ENCODE results near the gene GPR4. TPM values are rescaled to one million over a fixed set of nuclear protein-coding genes. Genes with fewer than 3 reads are reported as not detected.

Gene GPR4
- not detected in 2 replicates for total RNA-seq (2014; rRNA removed; shearing (Covaris generic))

GRCh38 chr19:45601524-45602374, at the start of gene GPR4:
TSS of gene GPR4 (minus strand) at chr19:45602212. CDS start at chr19:45591866, 10,346 bp downstream.
- Histone ChIP-seq H3K27ac (no peak within 1 kb of the TSS), H3K9me3 (replicated peaks) (no peaks in the 10 kb centered on the region), H3K27me3 (replicated peaks) (peaks cover 61% of the 10 kb centered on the region), H3K4me3 (no peak within 1 kb of the TSS), H3K4me1 (replicated peaks) (peaks cover 8% of the 10 kb centered on the region), H3K36me3 (no peaks in the 10 kb centered on the region)
- no peak for DNase-seq (ENCODE audit: low read depth in 1 of 2, low spot score in 2 of 2)

DNA sequence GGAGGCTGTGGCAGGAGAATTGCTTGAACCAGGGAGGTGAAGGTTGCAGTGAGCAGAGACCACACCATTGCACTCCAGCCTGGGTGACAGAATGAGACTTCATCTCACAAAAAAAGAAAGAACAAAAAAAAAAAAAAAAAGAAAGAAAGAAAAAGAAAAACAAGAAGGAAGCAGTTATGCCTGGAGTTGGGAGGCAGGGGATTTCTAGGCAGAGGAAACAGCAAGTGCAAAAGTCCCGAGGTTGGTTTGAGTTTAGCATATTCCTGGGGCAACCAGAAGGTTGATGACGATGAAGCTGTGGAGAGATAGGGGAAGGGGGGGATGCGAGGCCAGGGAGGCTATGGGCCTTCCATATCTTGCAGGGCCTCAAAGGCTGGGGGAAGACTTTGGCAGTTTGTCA, 48.7 kb upstream of the GPR4 start:
- no peaks in the 10 kb centered on the region for H3K9me3 ChIP-seq (replicated peaks)
- DNase-seq (ENCODE audit: low read depth in 1 of 2, low spot score in 2 of 2): no peak
- no peaks in the 10 kb centered on the region; the same call in 1 of the 2 replicates for H3K4me1 ChIP-seq (replicated peaks)
- no peaks in the 10 kb centered on the region for H3K36me3 ChIP-seq
- H3K27me3 ChIP-seq (replicated peaks): no peaks in the 10 kb centered on the region
- H3K4me3 ChIP-seq: no peak overlapping the region
- H3K27ac ChIP-seq: no peak overlapping the region

GRCh38 chr19:45646345-45646698, 44.3 kb upstream of the GPR4 start:
- H3K27me3 ChIP-seq (replicated peaks): no peaks in the 10 kb centered on the region
- H3K9me3 ChIP-seq (replicated peaks): no peaks in the 10 kb centered on the region
- H3K4me1 ChIP-seq (replicated peaks): peaks cover 18% of the 10 kb centered on the region
- DNase-seq (ENCODE audit: low read depth in 1 of 2, low spot score in 2 of 2): no peak
- H3K4me3 ChIP-seq: peak overlapping the region; percentile 34
- H3K36me3 ChIP-seq: no peaks in the 10 kb centered on the region
- H3K27ac ChIP-seq: no peak overlapping the region

DNA sequence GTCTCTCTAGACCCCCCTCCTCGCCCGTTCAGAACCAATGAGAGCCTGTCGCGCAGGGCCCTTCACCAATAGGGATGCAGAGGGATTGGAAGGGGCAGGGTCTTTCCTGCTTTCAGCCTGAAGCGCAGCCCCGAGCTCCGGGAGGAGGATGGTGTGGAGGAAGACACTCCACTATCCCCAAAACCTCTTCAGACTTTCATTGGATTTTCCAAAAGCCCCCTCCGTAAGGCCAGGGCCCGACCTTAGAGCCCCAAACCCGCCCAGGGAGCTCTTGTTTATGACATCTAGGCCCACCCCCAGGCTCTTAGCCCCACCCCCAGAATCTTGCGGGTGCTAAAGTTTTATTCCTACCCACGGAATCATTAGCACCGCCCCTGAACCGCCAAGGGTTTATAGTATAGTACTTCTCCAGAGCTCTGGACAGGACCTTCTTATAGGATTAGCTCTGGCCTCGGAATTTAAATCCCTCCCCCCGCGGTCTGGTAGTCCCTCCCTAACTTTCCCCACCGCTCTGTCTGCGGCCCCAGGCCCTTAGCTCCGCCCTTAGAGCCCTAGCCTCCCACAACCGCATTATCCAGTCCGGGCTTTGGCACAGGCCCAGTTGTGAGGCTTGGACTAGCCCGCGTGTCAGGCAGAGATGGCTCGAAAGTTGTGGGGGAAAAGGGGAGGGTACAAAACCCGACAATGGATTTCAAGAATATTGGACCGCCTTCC, 43.8 kb upstream of the GPR4 start:
- H3K9me3 ChIP-seq (replicated peaks): no peaks in the 10 kb centered on the region
- no peaks in the 10 kb centered on the region for H3K36me3 ChIP-seq
- H3K4me1 ChIP-seq (replicated peaks): peaks cover 24% of the 10 kb centered on the region
- no peaks in the 10 kb centered on the region for H3K27me3 ChIP-seq (replicated peaks)
- H3K4me3 ChIP-seq: peak overlapping the region; percentile 34
- peak; percentile 95 for DNase-seq (ENCODE audit: low read depth in 1 of 2, low spot score in 2 of 2)
- H3K27ac ChIP-seq: no peak overlapping the region

DNA sequence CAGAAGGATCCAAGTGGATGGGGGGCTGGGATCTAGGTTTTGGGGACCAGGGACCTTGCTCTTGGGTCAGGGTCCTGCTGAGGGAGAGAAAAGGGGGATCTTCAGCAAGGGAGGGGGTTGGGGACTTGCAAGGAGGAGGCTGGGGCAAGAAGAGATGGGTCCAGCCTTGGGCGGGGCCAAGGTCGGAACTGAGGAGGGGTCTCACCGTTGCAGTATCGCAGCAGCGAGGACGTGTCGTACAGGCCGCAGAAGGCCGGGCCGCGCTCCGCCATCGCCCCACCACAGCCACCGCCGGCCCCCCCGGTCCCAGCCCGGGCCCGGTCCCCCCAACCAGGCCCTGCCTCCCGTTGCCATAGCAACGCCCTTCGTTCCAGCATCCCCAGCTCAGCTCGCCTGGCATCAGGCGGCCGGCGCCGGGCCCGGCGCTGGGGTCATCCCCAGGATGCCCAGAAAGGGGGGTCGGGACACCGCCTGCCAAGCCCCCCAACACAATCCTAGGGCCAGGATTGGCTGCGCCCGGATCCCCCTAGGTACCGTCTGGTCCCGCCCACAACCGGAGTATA, 43.1 kb upstream of the GPR4 start:
- Histone ChIP-seq H3K9me3 (replicated peaks) (no peaks in the 10 kb centered on the region), H3K27ac (no peak overlapping the region), H3K4me1 (replicated peaks) (peaks cover 25% of the 10 kb centered on the region), H3K27me3 (replicated peaks) (no peaks in the 10 kb centered on the region), H3K36me3 (no peaks in the 10 kb centered on the region), H3K4me3 (peak overlapping the region; percentile 34)
- no peak for DNase-seq (ENCODE audit: low read depth in 1 of 2, low spot score in 2 of 2)

DNA sequence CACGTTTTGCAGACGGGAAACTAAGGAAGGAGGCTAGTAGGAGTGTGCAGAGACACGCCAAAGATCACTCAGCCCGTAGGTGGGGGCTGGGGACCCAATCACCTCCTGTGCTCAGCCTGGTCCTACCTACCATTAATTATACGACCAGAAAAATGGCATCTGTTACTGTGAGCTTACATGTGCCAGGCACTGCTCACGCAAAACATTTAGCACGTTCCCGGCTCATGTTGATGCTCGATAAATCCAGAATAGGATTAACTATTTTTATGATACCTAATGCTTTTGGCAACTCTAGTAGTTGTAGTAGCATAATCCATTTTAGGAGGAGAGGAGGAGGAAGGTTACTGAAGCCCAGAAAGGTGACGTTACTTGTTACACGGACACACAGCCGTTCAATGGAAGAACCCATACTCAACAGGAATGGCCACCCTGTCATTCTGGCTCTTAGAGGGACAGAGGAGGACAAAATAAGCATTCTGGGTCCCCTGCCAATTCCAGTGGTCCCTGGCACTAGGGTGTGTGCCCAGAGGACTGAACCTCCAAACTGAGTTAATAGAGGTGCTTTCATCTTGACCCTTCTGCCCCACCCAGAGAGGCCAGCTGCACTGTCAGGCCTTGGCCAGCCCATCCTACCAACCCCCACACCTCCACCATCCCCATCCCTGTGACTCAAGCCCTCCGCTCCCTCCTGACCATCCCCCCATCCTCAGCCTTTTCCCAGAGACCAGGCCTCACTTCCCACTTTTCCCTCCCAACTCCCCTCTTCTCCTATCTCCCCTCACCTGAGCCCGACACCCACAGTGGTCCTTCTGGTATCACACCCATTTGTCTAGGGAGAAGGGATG, 42.1 kb upstream of the GPR4 start:
- no peak overlapping the region for H3K27ac ChIP-seq
- peaks cover 31% of the 10 kb centered on the region for H3K4me1 ChIP-seq (replicated peaks)
- no peaks in the 10 kb centered on the region for H3K36me3 ChIP-seq
- H3K27me3 ChIP-seq (replicated peaks): no peaks in the 10 kb centered on the region
- no peak overlapping the region for H3K4me3 ChIP-seq
- H3K9me3 ChIP-seq (replicated peaks): no peaks in the 10 kb centered on the region
- DNase-seq (ENCODE audit: low read depth in 1 of 2, low spot score in 2 of 2): no peak

DNA sequence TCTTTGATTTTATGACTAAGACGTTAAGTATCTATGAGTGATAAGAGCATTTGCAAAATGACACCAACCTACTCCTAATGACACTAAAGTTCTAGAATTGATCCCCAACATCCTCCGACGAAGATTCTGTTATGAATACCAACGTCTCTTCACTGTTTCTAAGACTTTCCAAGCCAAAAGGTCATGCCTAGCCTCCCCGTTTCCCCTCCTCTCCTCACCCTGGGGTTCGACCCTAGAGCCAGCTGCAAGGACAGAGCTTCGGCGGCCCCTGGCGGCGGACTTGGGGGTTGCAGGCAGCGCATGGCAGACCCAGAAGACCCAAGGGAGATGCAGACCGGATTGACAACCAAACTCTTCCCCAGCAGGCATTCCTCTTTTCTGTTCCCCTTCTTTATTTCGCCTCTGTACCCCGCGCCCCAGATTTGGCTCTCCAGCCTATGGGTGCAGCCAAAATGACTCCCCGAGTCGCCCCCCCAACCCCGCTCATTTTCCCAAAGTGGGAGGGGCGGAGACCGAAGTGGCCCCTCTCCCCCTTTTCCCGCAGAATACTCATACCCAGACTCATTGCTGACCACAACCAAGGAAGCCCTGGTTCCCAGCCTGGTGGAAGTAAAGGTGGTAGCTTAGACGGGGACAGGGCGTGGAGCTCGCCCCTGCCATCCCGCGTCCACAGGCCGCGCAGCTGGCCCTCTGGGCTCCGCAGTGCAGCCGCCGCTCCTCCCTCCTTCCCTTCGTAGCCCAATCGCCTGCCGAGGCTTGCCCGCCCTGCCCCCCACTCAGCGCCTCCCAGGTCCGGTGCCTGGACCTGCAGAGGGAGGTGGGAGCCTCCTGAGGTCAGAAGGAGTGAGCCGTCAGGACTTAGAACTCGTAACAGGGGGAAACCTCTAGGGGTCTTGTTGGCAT, 41.3 kb upstream of the GPR4 start:
- H3K36me3 ChIP-seq: no peaks in the 10 kb centered on the region
- DNase-seq (ENCODE audit: low read depth in 1 of 2, low spot score in 2 of 2): peak; percentile 87 to 92
- H3K27me3 ChIP-seq (replicated peaks): no peaks in the 10 kb centered on the region
- peak overlapping the region; percentile 63 for H3K27ac ChIP-seq
- H3K4me1 ChIP-seq (replicated peaks): peaks cover 37% of the 10 kb centered on the region
- no peak overlapping the region for H3K4me3 ChIP-seq
- H3K9me3 ChIP-seq (replicated peaks): no peaks in the 10 kb centered on the region

GRCh38 chr19:45641274-45642105, 39.5 kb upstream of the GPR4 start:
- Histone ChIP-seq H3K36me3 (peaks cover 6% of the 10 kb centered on the region), H3K4me1 (replicated peaks) (peaks cover 43% of the 10 kb centered on the region), H3K27ac (peak overlapping the region; percentile 63), H3K4me3 (peak overlapping the region; percentile 29), H3K9me3 (replicated peaks) (no peaks in the 10 kb centered on the region), H3K27me3 (replicated peaks) (no peaks in the 10 kb centered on the region)
- DNase-seq (ENCODE audit: low read depth in 1 of 2, low spot score in 2 of 2): peak; percentile 69 to 86

GRCh38 chr19:45640849-45641273, 38.8 kb upstream of the GPR4 start:
- Histone ChIP-seq H3K27me3 (replicated peaks) (no peaks in the 10 kb centered on the region), H3K36me3 (peaks cover 11% of the 10 kb centered on the region), H3K4me3 (no peak overlapping the region), H3K9me3 (replicated peaks) (no peaks in the 10 kb centered on the region), H3K4me1 (replicated peaks) (peaks cover 43% of the 10 kb centered on the region), H3K27ac (no peak overlapping the region)
- no peak for DNase-seq (ENCODE audit: low read depth in 1 of 2, low spot score in 2 of 2)

DNA sequence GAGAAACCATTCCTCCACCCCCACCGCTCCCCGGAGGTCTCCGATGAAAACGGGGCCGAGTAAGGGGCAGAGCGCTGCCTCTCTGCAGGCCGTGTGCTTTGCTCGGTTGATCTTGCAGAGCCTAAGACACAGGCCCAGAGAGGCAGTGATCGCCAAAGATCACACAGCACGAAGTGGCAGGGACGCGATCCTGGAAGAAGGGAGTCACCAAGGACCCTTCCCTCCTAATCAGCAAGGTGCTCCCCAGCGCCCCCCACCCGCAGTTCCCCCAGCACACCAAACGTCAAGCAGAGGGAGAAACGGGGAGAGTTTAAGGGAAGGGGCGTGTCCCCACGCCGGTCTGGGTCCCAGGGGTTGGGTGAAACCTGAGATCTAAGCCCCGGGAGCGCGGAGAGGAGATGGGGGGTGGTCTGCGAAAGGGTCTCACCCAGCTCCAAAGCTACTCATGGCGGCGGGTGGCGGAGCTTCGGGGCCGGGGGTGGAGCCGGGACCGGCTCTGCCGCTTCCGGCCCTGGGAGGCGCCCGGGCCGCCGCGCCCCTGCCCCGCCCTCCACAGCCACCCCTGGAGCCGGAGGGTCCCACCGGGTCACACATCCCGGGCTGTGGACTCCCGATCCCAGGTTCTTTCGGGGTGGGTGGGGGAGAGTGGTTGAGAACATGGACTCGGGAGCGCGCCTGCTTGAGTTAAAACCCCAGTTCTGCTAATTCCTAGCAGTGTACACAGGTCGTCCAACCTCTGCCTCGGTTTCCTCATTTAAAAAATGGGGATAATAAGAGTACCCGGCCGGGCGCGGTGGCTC, 37.1 kb upstream of the GPR4 start, which contains the start of gene EML2:
Gene EML2 (minus strand): TSS at position 468 of the 800 bp plus-strand sequence. CDS start 21 bp downstream, at position 447.
- peak within 1 kb of the TSS; percentile 56 for H3K4me3 ChIP-seq
- DNase-seq (ENCODE audit: low read depth in 1 of 2, low spot score in 2 of 2): peak; percentile 51 to 65
- peak within 1 kb of the TSS; percentile 58 for H3K27ac ChIP-seq
- H3K36me3 ChIP-seq: peaks cover 13% of the 10 kb centered on the region
- H3K9me3 ChIP-seq (replicated peaks): no peaks in the 10 kb centered on the region
- no peaks in the 10 kb centered on the region for H3K27me3 ChIP-seq (replicated peaks)
- H3K4me1 ChIP-seq (replicated peaks): peaks cover 43% of the 10 kb centered on the region

- Histone ChIP-seq H3K27ac (peak overlapping the region; percentile 58), H3K36me3 (peaks cover 13% of the 10 kb centered on the region), H3K4me1 (replicated peaks) (peaks cover 40% of the 10 kb centered on the region), H3K9me3 (replicated peaks) (no peaks in the 10 kb centered on the region), H3K27me3 (replicated peaks) (no peaks in the 10 kb centered on the region), H3K4me3 (peak overlapping the region; percentile 56)
- peak; percentile 43 to 71 for DNase-seq (ENCODE audit: low read depth in 1 of 2, low spot score in 2 of 2)
Observed at GRCh38 chr19:45637890-45638667, 36.1 kb upstream of the GPR4 start.
